K562 (cell line): ENCODE results near the gene ERICH2. TPM values are rescaled to one million over a fixed set of nuclear protein-coding genes. Genes with fewer than 3 reads are reported as not detected.
A peak's percentile ranks its signal among the peaks of the same experiment; 100 is the strongest.

Experiments
- ARID1B ChIP-seq: fragments of 450-650 bp; IDR thresholded peaks from 2 replicates; pipeline ENCODE4 v1.6.1; 2016; ENCODE audit warnings: antibody characterized with exemption, mild to moderate bottlenecking, inconsistent platforms
- ASH1L ChIP-seq: fragments of 450-650 bp; IDR thresholded peaks from 2 replicates; pipeline ENCODE4 v1.6.1; 2018; ENCODE audit warnings: borderline replicate concordance, mild to moderate bottlenecking, low read depth; ENCODE audit not compliant: partially characterized antibody
- BDP1 ChIP-seq: IDR thresholded peaks from 3 replicates; pipeline ENCODE4 v1.6.1; 2011; ENCODE audit not compliant: insufficient read length, insufficient read depth
- DPF2 ChIP-seq: fragments of 450-650 bp; IDR thresholded peaks from 2 replicates; pipeline ENCODE4 v1.6.1; 2016
- KDM5B ChIP-seq: fragments of 200-600 bp; sonication (generic); IDR thresholded peaks from 2 replicates; pipeline ENCODE4 v1.6.1; 2012; ENCODE audit warnings: low read depth, mild to moderate bottlenecking, moderate library complexity, low read length, control low read depth, inconsistent platforms; ENCODE audit not compliant: insufficient replicate concordance
- KHSRP ChIP-seq: fragments of 450-650 bp; IDR thresholded peaks from 2 replicates; pipeline ENCODE4 v1.6.1; 2017
- MCM7 ChIP-seq, 2 experiments: fragments of 450-650 bp; IDR thresholded peaks; 2 replicates each; pipeline ENCODE4 v1.6.1; 2016 to 2018
- NFRKB ChIP-seq: fragments of 450-650 bp; IDR thresholded peaks from 2 replicates; pipeline ENCODE4 v1.6.1; 2016; ENCODE audit warnings: low read depth
- RBM22 ChIP-seq: fragments of 200-400 bp; formaldehyde crosslinking; IDR thresholded peaks from 2 replicates; pipeline ENCODE4 v1.6.1; 2018; ENCODE audit warnings: low read length, low read depth; ENCODE audit not compliant: poor library complexity, severe bottlenecking
- ZNF232 ChIP-seq: sonication (generic); formaldehyde crosslinking; IDR thresholded peaks from 2 replicates; pipeline ENCODE4 v1.8.0; 2022; ENCODE audit warnings: mild to moderate bottlenecking, missing genetic modification reagents
- ZNF699 ChIP-seq: fragments of 250-450 bp; sonication (Bioruptor Pico); IDR thresholded peaks from 2 replicates; pipeline ENCODE4 v1.8.0; 2021; ENCODE audit warnings: mild to moderate bottlenecking, moderate library complexity; ENCODE audit not compliant: insufficient replicate concordance
- ZSCAN29 ChIP-seq: fragments of 450-650 bp; IDR thresholded peaks from 2 replicates; pipeline ENCODE4 v1.6.1; 2017
- polyA plus RNA-seq, 8 experiments: library from polyadenylated mRNA; depleted of rRNA in 4 of 8; stranded (reverse) in 5 of 8; unstranded in 3 of 8; fragments of >200 nt; fragmentation: Nextera tagmentation in 2 of 8; fragmentation: Illumina TruSeq in 1 of 8; extraction: Ambion mirVana in 2 of 8; extraction: Trizol in 1 of 8; gene quantifications; 2 replicates each; pipeline versions ENCODE4 v1.2.1 to v1.2.3, GENCODE V29; 2011 to 2014; ENCODE audit warnings: inconsistent platforms in 1 of 8, missing spikeins in 1 of 8
- total RNA-seq, 7 experiments: library from RNA; depleted of rRNA in 6 of 7; stranded (reverse); fragments of >200 nt in 6 of 7; fragmentation: Illumina TruSeq in 2 of 7; extraction: Trizol in 2 of 7; gene quantifications; 2 replicates each; pipeline versions ENCODE4 v1.2.1 to v1.2.3, GENCODE V29; 2011 to 2021; ENCODE audit warnings: low replicate concordance in 1 of 7
- TF ChIP-seq, protein P1 (sequence below): sonication (generic); formaldehyde crosslinking; IDR thresholded peaks from 2 replicates; pipeline ENCODE4 v1.8.0; 2022; ENCODE audit warnings: mild to moderate bottlenecking, missing genetic modification reagents
- TF ChIP-seq, protein P2 (sequence below), 2 experiments: fragments of 450-650 bp; IDR thresholded peaks; 2 replicates each; pipeline ENCODE4 v1.6.1; 2016; ENCODE audit warnings: mild to moderate bottlenecking in 2 of 2, borderline replicate concordance in 1 of 2, low read depth in 1 of 2, moderate library complexity in 1 of 2
- TF ChIP-seq, protein P3 (sequence below): sonication (generic); formaldehyde crosslinking; IDR thresholded peaks from 2 replicates; pipeline ENCODE4 v1.5.0; 2020; ENCODE audit warnings: missing genetic modification reagents
- TF ChIP-seq, protein P4 (sequence below): sonication (generic); formaldehyde crosslinking; IDR thresholded peaks from 2 replicates; pipeline ENCODE4 v1.8.1; 2022; ENCODE audit warnings: missing genetic modification reagents

Gene ERICH2
- total and polyA plus RNA-seq, 9 of the 15 experiments (the other 6 are each of a cell fraction or from before 2014, with no cell fraction given), result 0.85 to 2.4 (median 1.6) TPM

DNA sequence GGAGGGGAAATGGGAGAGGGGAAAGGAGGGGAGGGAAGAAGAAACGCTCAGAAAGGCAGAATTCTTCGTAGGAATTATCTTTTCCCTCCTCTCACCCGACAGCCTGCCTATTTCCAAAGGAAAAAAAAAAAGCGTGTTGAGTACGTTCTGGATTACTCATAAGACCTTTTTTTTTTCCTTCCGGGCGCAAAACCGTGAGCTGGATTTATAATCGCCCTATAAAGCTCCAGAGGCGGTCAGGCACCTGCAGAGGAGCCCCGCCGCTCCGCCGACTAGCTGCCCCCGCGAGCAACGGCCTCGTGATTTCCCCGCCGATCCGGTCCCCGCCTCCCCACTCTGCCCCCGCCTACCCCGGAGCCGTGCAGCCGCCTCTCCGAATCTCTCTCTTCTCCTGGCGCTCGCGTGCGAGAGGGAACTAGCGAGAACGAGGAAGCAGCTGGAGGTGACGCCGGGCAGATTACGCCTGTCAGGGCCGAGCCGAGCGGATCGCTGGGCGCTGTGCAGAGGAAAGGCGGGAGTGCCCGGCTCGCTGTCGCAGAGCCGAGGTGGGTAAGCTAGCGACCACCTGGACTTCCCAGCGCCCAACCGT, 46.4 kb downstream of the ERICH2 start, which contains the start of gene GAD1 (continued):
- no peak for TF ChIP-seq ZNF699 (CRISPR knock-in tag)
- TF ChIP-seq ZNF232 (CRISPR knock-in tag), result no peak
- TF ChIP-seq KDM5B, result no peak
- TF ChIP-seq ZSCAN29, result no peak
- TF ChIP-seq KHSRP, result no peak
- TF ChIP-seq RBM22, result no peak
- no peak for TF ChIP-seq DPF2
- TF ChIP-seq, protein P1, sequence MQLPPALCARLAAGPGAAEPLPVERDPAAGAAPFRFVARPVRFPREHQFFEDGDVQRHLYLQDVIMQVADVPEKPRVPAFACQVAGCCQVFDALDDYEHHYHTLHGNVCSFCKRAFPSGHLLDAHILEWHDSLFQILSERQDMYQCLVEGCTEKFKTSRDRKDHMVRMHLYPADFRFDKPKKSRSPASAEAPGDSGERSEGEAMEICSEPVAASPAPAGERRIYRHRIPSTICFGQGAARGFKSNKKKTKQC, result 0 out of 2 replicates have a peak, but pooled peaks have one; percentile 32
- TF ChIP-seq, protein P2, sequence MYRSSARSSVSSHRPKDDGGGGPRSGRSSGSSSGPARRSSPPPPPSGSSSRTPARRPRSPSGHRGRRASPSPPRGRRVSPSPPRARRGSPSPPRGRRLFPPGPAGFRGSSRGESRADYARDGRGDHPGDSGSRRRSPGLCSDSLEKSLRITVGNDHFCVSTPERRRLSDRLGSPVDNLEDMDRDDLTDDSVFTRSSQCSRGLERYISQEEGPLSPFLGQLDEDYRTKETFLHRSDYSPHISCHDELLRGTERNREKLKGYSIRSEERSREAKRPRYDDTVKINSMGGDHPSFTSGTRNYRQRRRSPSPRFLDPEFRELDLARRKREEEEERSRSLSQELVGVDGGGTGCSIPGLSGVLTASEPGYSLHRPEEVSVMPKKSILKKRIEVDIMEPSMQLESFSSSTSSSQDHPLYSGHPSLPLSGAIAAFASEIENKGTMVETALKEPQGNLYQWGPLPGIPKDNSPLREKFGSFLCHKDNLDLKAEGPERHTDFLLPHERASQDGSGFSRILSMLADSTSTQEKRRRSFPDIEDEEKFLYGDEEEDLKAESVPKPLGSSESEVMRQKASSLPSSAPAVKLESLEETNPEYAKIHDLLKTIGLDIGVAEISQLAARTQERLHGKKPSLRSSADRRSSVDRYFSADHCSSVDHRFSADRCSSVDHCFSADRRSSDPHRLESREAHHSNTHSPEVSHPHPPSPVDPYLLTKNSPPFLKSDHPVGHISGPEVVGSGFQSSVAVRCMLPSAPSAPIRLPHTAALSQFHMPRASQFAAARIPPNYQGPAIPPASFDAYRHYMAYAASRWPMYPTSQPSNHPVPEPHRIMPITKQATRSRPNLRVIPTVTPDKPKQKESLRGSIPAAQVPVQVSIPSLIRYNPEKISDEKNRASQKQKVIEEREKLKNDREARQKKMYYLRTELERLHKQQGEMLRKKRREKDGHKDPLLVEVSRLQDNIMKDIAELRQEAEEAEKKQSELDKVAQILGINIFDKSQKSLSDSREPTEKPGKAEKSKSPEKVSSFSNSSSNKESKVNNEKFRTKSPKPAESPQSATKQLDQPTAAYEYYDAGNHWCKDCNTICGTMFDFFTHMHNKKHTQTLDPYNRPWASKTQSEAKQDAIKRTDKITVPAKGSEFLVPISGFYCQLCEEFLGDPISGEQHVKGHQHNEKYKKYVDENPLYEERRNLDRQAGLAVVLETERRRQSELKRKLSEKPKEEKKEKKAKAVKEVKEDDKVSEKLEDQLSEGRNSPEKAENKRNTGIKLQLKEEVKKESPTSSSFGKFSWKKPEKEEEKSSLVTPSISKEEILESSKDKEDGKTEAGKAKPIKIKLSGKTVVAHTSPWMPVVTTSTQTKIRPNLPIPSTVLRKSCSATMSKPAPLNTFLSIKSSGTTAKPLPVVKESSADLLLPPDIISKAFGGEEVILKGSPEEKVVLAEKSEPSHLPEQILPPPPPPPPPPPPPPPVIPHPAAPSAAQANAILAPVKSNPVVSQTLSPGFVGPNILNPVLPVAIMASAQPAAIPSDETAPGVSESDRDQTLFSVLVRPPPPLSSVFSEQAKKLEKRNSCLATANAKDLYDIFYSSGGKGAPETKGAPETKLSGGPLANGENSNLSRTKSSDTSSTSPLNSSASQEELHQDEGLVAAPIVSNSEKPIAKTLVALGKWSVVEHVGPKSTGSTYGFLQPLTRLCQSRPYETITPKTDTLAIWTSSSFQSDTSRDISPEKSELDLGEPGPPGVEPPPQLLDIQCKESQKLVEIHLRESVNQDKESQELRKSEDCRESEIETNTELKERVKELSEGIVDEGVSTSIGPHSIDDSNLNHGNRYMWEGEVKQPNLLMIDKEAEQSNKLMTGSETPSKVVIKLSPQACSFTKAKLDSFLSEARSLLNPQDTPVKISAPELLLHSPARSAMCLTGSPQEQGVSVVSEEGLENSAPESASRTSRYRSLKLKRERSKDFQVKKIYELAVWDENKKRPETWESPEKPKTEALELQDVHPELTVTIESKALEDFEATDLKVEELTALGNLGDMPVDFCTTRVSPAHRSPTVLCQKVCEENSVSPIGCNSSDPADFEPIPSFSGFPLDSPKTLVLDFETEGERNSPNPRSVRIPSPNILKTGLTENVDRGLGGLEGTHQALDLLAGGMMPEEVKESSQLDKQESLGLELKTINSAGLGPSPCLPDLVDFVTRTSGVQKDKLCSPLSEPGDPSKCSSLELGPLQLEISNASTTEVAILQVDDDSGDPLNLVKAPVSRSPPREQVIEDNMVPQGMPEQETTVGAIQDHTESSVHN (IDR thresholded peaks at IDR 0.05; ENCODE audit: borderline replicate concordance in 1 of 2, low read depth in 1 of 2), result no peak
- no peak for TF ChIP-seq BDP1
- no peak for TF ChIP-seq MCM7 (IDR thresholded peaks at IDR 0.05)
- TF ChIP-seq ASH1L, result no peak
- TF ChIP-seq, protein P3, sequence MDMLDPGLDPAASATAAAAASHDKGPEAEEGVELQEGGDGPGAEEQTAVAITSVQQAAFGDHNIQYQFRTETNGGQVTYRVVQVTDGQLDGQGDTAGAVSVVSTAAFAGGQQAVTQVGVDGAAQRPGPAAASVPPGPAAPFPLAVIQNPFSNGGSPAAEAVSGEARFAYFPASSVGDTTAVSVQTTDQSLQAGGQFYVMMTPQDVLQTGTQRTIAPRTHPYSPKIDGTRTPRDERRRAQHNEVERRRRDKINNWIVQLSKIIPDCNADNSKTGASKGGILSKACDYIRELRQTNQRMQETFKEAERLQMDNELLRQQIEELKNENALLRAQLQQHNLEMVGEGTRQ (CRISPR knock-in tag), result no peak
- TF ChIP-seq NFRKB, result no peak
- TF ChIP-seq, protein P4, sequence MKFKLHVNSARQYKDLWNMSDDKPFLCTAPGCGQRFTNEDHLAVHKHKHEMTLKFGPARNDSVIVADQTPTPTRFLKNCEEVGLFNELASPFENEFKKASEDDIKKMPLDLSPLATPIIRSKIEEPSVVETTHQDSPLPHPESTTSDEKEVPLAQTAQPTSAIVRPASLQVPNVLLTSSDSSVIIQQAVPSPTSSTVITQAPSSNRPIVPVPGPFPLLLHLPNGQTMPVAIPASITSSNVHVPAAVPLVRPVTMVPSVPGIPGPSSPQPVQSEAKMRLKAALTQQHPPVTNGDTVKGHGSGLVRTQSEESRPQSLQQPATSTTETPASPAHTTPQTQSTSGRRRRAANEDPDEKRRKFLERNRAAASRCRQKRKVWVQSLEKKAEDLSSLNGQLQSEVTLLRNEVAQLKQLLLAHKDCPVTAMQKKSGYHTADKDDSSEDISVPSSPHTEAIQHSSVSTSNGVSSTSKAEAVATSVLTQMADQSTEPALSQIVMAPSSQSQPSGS (CRISPR knock-in tag), result no peak
- TF ChIP-seq ARID1B, result no peak; the same call in 1 of the 2 replicates
